T-helper 9 cell (primary cell): ENCODE data around the gene FBN2.

Source experiments
- DNase-seq: peaks from one replicate; pipeline ENCODE4 v3.0.0-alpha.2; 2020

Gene FBN2

GRCh38 chr5:128237546-128237945, 300.5 kb downstream of the FBN2 start:
- no peak for DNase-seq

- DNase-seq: no peak
These were observed 301.0 kb downstream of the FBN2 start for GRCh38 chr5:128237000-128237399.

- no peak for DNase-seq
These were observed 301.7 kb downstream of the FBN2 start for GRCh38 chr5:128236334-128236733.

- no peak for DNase-seq
These were observed 303.0 kb downstream of the FBN2 start for GRCh38 chr5:128234928-128235641.

GRCh38 chr5:128228521-128228920, 309.5 kb downstream of the FBN2 start:
- DNase-seq: no peak

GRCh38 chr5:128228008-128228407, 310.0 kb downstream of the FBN2 start:
- DNase-seq: no peak

- DNase-seq: no peak
These were observed 312.6 kb downstream of the FBN2 start for GRCh38 chr5:128225245-128226030.

- DNase-seq: no peak
These were observed 313.7 kb downstream of the FBN2 start for GRCh38 chr5:128224336-128224735.

- no peak for DNase-seq
These were observed 317.2 kb downstream of the FBN2 start for GRCh38 chr5:128220841-128221240.

GRCh38 chr5:128216860-128217531, 321.0 kb downstream of the FBN2 start:
- DNase-seq: no peak

GRCh38 chr5:128216285-128216684, 321.8 kb downstream of the FBN2 start:
- DNase-seq: no peak

- DNase-seq: no peak
These were observed 324.2 kb downstream of the FBN2 start for GRCh38 chr5:128213833-128214232.

GRCh38 chr5:128213340-128213739, 324.7 kb downstream of the FBN2 start:
- peak; percentile 20 for DNase-seq

- no peak for DNase-seq
These were observed 325.7 kb downstream of the FBN2 start for GRCh38 chr5:128212191-128212806.

GRCh38 chr5:128208436-128208835, 329.6 kb downstream of the FBN2 start:
- no peak for DNase-seq
